HepG2 (cell line): ENCODE data around the gene PPIP5K1. TPM values are rescaled to one million over a fixed set of nuclear protein-coding genes. Genes with fewer than 3 reads are reported as not detected.

Source experiments
- ATF1 ChIP-seq: IDR thresholded peaks from 2 replicates; pipeline ENCODE4 v1.6.1; 2016; ENCODE audit warnings: mild to moderate bottlenecking, control low read depth
- CBFB ChIP-seq: sonication (generic); formaldehyde crosslinking; IDR thresholded peaks from 2 replicates; pipeline ENCODE4 v1.4.0; 2020; ENCODE audit warnings: missing genetic modification reagents
- ELF1 ChIP-seq: sonication (generic); formaldehyde crosslinking; IDR thresholded peaks from 2 replicates; pipeline ENCODE4 v1.4.0; 2020; ENCODE audit warnings: missing genetic modification reagents
- ERF ChIP-seq: IDR thresholded peaks from 2 replicates; pipeline ENCODE4 v1.6.1; 2018; ENCODE audit warnings: missing biosample characterization, missing genetic modification reagents
- GABPB1 ChIP-seq: IDR thresholded peaks from 2 replicates; pipeline ENCODE4 v1.6.1; 2016; ENCODE audit warnings: mild to moderate bottlenecking, missing genetic modification reagents, moderate library complexity, missing compliant biosample characterization
- HDAC2 ChIP-seq: sonication (generic); formaldehyde crosslinking; IDR thresholded peaks from 2 replicates; pipeline ENCODE4 v1.4.0; 2020; ENCODE audit warnings: missing genetic modification reagents
- ISL2 ChIP-seq: sonication (generic); formaldehyde crosslinking; IDR thresholded peaks from 2 replicates; pipeline ENCODE4 v1.5.0; 2020; ENCODE audit warnings: missing genetic modification reagents
- KAT8 ChIP-seq: IDR thresholded peaks from 2 replicates; pipeline ENCODE4 v1.6.1; 2016; ENCODE audit warnings: missing genetic modification reagents, missing compliant biosample characterization
- MTF2 ChIP-seq: sonication (generic); formaldehyde crosslinking; IDR thresholded peaks from 2 replicates; pipeline ENCODE4 v1.5.0; 2020; ENCODE audit warnings: missing genetic modification reagents, borderline replicate concordance
- MXI1 ChIP-seq: IDR thresholded peaks from 3 replicates; pipeline ENCODE4 v1.6.1; 2012; ENCODE audit warnings: low read depth, low read length, inconsistent platforms, borderline replicate concordance
- SAP130 ChIP-seq: IDR thresholded peaks from 2 replicates; pipeline ENCODE4 v1.6.1; 2016; ENCODE audit warnings: low read depth
- YEATS2 ChIP-seq: sonication (generic); formaldehyde crosslinking; IDR thresholded peaks from 2 replicates; pipeline ENCODE4 v1.4.0; 2020; ENCODE audit warnings: missing genetic modification reagents, borderline replicate concordance
- ZFP37 ChIP-seq: sonication (generic); formaldehyde crosslinking; IDR thresholded peaks from 2 replicates; pipeline ENCODE4 v1.4.0; 2020; ENCODE audit warnings: missing genetic modification reagents, borderline replicate concordance
- ZNF44 ChIP-seq: sonication (generic); formaldehyde crosslinking; IDR thresholded peaks from 2 replicates; pipeline ENCODE4 v1.5.1; 2020; ENCODE audit warnings: mild to moderate bottlenecking, missing genetic modification reagents
- ZNF484 ChIP-seq: sonication (generic); formaldehyde crosslinking; IDR thresholded peaks from 2 replicates; pipeline ENCODE4 v1.5.1; 2020; ENCODE audit warnings: mild to moderate bottlenecking, low read depth, missing genetic modification reagents, borderline replicate concordance
- polyA plus RNA-seq, 8 experiments: library from polyadenylated mRNA; depleted of rRNA in 3 of 8; stranded (reverse) in 7 of 8; unstranded in 1 of 8; fragments of >200 nt; fragmentation: Illumina TruSeq in 4 of 8; extraction: Trizol in 4 of 8; gene quantifications; 2 replicates each; pipeline versions ENCODE4 v1.2.1 to v1.2.3, GENCODE V29; 2011 to 2016; ENCODE audit warnings: low read depth in 4 of 8, missing spikeins in 1 of 8, mixed read lengths in 1 of 8; ENCODE audit not compliant: insufficient read depth in 1 of 8
- total RNA-seq, 5 experiments: library from RNA; depleted of rRNA; stranded (reverse); fragments of >200 nt; fragmentation: Illumina TruSeq; extraction: Trizol; gene quantifications; 2 replicates each; pipeline ENCODE4 v1.2.3, GENCODE V29; 2016; ENCODE audit warnings: low read depth in 1 of 5
- TF ChIP-seq, protein P1 (sequence below): sonication (generic); formaldehyde crosslinking; IDR thresholded peaks from 2 replicates; pipeline ENCODE4 v1.5.1; 2020; ENCODE audit warnings: missing genetic modification reagents, mild to moderate bottlenecking, borderline replicate concordance
- TF ChIP-seq, protein P2 (sequence below): IDR thresholded peaks from 2 replicates; pipeline ENCODE4 v1.6.1; 2016; ENCODE audit warnings: control low read depth
- TF ChIP-seq, protein P3 (sequence below): IDR thresholded peaks from 2 replicates; pipeline ENCODE4 v1.4.0; 2020; ENCODE audit warnings: mild to moderate bottlenecking, missing genetic modification reagents
- TF ChIP-seq, protein P4 (sequence below): sonication (generic); formaldehyde crosslinking; IDR thresholded peaks from 2 replicates; pipeline ENCODE4 v1.4.0; 2020; ENCODE audit warnings: mild to moderate bottlenecking, missing genetic modification reagents

The PPIP5K1 gene
- total and polyA plus RNA-seq, 2 of the 13 experiments (the other 11 are each of a cell fraction or from before 2014, with no cell fraction given): 9.9 to 10.9 TPM

DNA sequence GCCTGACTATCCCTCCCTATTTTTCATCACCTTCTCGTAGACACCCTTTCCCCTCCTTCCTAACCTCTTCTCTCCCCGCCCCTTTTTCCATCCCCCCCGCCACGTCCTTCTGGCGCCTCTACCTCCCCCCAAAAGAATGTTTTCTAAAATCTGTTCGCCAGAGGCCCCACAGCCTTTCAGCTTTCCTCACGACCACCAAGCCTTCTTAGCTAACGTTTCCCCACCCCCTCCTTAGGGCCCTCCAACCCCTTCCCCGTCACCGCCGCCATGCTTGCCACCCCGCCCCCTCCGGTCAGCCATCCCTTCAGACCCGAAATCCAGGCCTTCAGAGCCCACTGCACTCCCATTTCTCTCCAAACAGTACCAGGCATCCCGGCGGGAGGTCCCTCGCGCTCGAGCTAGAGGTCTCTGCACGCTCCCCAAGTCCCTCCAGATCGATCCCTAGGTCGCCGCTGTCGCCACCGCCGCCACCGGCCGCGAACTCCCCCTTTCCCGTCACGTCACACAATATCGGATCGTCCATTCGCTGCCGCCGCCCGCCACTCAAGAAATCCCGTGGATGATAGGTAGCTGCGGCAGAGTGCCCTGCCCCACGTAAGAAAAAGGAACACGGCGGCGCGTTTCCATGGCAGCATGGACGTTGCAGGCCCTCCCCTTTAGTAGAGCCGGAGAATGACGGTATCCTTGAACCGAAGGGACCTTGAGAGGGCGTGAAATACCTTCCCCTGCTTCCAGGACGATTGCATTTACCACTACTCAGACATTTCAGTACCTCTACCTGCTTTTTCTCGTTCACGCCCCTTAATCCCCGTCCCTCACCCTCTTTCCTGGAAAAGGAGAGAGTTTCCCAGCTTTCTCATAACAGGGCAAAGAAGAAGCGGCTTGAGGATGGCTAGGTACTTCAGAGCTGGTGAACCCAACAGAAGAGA is 97.1 kb downstream of the PPIP5K1 start, which contains the start of gene TP53BP1 (continued):
- TF ChIP-seq YEATS2 (CRISPR knock-in tag) (peak; percentile 48; the same call in 1 of the 2 replicates), ERF (peak; percentile 44; the same call in 1 of the 2 replicates), MXI1 (peak; percentile 85; the same call in 2 of the 3 replicates), ATF1 (CRISPR knock-in tag) (peak; percentile 97), SAP130 (CRISPR knock-in tag) (peak; percentile 92), ISL2 (CRISPR knock-in tag) (no peak), ELF1 (CRISPR knock-in tag) (peak; percentile 44; the same call in 1 of the 2 replicates), MTF2 (CRISPR knock-in tag) (no peak), ZFP37 (CRISPR knock-in tag) (no peak), GABPB1 (CRISPR knock-in tag) (peak; percentile 81), HDAC2 (CRISPR knock-in tag) (0 out of 2 replicates have a peak, but pooled peaks have one; percentile 15), ZNF44 (0 out of 2 replicates have a peak, but pooled peaks have one; percentile 29), KAT8 (CRISPR knock-in tag) (peak; percentile 43; the same call in 1 of the 2 replicates), ZNF484 (CRISPR knock-in tag) (no peak), CBFB (CRISPR knock-in tag) (no peak)
- TF ChIP-seq, protein P1, sequence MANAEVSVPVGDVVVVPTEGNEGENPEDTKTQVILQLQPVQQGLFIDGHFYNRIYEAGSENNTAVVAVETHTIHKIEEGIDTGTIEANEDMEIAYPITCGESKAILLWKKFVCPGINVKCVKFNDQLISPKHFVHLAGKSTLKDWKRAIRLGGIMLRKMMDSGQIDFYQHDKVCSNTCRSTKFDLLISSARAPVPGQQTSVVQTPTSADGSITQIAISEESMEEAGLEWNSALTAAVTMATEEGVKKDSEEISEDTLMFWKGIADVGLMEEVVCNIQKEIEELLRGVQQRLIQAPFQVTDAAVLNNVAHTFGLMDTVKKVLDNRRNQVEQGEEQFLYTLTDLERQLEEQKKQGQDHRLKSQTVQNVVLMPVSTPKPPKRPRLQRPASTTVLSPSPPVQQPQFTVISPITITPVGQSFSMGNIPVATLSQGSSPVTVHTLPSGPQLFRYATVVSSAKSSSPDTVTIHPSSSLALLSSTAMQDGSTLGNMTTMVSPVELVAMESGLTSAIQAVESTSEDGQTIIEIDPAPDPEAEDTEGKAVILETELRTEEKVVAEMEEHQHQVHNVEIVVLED (CRISPR knock-in tag): peak; percentile 90
- TF ChIP-seq, protein P2, sequence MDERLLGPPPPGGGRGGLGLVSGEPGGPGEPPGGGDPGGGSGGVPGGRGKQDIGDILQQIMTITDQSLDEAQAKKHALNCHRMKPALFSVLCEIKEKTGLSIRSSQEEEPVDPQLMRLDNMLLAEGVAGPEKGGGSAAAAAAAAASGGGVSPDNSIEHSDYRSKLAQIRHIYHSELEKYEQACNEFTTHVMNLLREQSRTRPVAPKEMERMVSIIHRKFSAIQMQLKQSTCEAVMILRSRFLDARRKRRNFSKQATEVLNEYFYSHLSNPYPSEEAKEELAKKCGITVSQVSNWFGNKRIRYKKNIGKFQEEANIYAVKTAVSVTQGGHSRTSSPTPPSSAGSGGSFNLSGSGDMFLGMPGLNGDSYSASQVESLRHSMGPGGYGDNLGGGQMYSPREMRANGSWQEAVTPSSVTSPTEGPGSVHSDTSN (CRISPR knock-in tag): peak; percentile 98
- TF ChIP-seq, protein P3, sequence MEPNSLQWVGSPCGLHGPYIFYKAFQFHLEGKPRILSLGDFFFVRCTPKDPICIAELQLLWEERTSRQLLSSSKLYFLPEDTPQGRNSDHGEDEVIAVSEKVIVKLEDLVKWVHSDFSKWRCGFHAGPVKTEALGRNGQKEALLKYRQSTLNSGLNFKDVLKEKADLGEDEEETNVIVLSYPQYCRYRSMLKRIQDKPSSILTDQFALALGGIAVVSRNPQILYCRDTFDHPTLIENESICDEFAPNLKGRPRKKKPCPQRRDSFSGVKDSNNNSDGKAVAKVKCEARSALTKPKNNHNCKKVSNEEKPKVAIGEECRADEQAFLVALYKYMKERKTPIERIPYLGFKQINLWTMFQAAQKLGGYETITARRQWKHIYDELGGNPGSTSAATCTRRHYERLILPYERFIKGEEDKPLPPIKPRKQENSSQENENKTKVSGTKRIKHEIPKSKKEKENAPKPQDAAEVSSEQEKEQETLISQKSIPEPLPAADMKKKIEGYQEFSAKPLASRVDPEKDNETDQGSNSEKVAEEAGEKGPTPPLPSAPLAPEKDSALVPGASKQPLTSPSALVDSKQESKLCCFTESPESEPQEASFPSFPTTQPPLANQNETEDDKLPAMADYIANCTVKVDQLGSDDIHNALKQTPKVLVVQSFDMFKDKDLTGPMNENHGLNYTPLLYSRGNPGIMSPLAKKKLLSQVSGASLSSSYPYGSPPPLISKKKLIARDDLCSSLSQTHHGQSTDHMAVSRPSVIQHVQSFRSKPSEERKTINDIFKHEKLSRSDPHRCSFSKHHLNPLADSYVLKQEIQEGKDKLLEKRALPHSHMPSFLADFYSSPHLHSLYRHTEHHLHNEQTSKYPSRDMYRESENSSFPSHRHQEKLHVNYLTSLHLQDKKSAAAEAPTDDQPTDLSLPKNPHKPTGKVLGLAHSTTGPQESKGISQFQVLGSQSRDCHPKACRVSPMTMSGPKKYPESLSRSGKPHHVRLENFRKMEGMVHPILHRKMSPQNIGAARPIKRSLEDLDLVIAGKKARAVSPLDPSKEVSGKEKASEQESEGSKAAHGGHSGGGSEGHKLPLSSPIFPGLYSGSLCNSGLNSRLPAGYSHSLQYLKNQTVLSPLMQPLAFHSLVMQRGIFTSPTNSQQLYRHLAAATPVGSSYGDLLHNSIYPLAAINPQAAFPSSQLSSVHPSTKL (CRISPR knock-in tag): 0 out of 2 replicates have a peak, but pooled peaks have one; percentile 34
- TF ChIP-seq, protein P4, sequence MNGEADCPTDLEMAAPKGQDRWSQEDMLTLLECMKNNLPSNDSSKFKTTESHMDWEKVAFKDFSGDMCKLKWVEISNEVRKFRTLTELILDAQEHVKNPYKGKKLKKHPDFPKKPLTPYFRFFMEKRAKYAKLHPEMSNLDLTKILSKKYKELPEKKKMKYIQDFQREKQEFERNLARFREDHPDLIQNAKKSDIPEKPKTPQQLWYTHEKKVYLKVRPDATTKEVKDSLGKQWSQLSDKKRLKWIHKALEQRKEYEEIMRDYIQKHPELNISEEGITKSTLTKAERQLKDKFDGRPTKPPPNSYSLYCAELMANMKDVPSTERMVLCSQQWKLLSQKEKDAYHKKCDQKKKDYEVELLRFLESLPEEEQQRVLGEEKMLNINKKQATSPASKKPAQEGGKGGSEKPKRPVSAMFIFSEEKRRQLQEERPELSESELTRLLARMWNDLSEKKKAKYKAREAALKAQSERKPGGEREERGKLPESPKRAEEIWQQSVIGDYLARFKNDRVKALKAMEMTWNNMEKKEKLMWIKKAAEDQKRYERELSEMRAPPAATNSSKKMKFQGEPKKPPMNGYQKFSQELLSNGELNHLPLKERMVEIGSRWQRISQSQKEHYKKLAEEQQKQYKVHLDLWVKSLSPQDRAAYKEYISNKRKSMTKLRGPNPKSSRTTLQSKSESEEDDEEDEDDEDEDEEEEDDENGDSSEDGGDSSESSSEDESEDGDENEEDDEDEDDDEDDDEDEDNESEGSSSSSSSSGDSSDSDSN (CRISPR knock-in tag): 0 out of 2 replicates have a peak, but pooled peaks have one; percentile 29
